ENCODE data around the gene CACNG7. TPM values are rescaled to one million over a fixed set of nuclear protein-coding genes. Genes with fewer than 3 reads are reported as not detected.
A peak's percentile ranks its signal among the peaks of the same experiment; 100 is the strongest.

The CACNG7 gene
- total RNA-seq, 3 donors from 2014 or later = 0.54 TPM; not detected in 2

DNA sequence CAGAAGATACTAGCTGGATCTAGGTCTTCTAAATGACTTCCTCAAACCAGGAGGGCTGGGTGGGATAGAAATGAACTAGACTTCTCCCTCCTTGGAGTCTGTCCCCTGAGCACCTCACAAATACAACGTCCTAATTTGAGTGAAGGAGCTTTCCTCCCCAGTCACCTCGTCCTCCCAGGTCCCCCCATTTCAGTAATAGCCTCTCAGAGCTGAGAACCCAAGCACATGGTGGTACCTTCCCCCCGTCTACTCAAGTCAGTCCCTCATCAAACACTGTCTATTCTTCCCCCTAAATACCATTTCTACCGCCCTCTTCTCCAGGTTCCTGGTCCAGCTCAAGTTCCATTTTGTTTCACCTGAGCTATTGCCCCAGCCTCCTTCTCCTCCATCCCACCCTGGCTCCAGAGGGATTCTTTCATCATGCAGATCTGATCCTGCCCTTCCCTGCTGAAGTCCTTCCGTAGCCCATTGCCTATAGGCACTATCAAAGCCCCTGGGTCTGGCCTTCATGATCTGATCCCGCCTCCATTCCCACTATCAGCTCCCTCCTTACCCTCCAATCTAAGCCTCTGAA, 32.3 kb upstream of the CACNG7 start:
- DNase-seq = no peak
- TF ChIP-seq, protein P1, sequence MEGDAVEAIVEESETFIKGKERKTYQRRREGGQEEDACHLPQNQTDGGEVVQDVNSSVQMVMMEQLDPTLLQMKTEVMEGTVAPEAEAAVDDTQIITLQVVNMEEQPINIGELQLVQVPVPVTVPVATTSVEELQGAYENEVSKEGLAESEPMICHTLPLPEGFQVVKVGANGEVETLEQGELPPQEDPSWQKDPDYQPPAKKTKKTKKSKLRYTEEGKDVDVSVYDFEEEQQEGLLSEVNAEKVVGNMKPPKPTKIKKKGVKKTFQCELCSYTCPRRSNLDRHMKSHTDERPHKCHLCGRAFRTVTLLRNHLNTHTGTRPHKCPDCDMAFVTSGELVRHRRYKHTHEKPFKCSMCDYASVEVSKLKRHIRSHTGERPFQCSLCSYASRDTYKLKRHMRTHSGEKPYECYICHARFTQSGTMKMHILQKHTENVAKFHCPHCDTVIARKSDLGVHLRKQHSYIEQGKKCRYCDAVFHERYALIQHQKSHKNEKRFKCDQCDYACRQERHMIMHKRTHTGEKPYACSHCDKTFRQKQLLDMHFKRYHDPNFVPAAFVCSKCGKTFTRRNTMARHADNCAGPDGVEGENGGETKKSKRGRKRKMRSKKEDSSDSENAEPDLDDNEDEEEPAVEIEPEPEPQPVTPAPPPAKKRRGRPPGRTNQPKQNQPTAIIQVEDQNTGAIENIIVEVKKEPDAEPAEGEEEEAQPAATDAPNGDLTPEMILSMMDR (IDR thresholded peaks at IDR 0.05) = no peak
- Histone ChIP-seq H3K36me3 (ENCODE audit: low read depth) (no peaks in the 10 kb centered on the region), H3K9me3 (no peaks in the 10 kb centered on the region), H3K4me3 (no peak overlapping the region), H3K4me1 (ENCODE audit: low read depth) (peaks cover 28% of the 10 kb centered on the region)
- ATAC-seq = no peak
- intact Hi-C loops (cut with DNase I, micrococcal nuclease) = no loop called here

DNA sequence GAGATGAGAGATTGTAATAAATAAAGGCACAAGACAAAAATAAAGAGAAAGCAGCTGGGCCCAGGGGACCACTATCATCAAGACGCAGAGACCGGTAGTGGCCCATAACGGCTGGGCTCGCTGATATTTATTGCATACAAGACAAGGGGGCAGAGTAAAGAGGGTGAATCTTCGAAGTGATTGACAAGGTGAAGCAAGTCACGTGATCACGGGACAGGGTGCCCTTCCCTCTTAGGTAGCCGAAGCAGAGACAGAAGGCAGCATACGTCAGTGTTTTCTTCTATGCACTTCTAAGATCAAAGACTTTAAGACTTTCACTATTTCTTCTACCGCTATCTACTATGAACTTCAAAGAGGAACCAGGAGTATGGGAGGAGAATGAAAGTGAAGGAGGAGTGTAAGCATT, 31.7 kb upstream of the CACNG7 start:
- Histone ChIP-seq H3K4me3 (no peak overlapping the region), H3K36me3 (ENCODE audit: low read depth) (no peaks in the 10 kb centered on the region), H3K9me3 (no peaks in the 10 kb centered on the region), H3K4me1 (ENCODE audit: low read depth) (peaks cover 30% of the 10 kb centered on the region)
- TF ChIP-seq, protein P1 (IDR thresholded peaks at IDR 0.05) = no peak
- ATAC-seq = no peak
- intact Hi-C loops (cut with DNase I, micrococcal nuclease) = no loop called here
- no peak for DNase-seq

DNA sequence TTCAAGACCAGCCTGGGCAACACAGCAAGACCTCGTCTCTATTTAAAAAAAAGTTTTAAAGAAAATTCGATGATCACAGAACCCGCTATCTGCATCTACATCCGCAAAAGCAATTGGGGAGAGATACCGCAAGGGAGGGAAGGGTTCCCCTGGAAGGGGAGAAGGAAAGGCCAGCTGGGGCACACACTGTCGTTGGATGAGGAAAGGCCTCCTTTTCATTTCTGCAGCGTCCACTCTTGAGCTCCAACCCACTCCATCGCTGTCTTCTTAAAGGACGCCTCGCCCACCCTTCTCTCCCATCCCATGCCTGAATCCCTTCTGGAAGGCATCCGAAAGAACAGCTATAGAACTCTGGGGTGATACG, 30.3 kb upstream of the CACNG7 start:
- ATAC-seq (no peak), DNase-seq (no peak)
- Histone ChIP-seq H3K4me3 (no peak overlapping the region), H3K9me3 (no peaks in the 10 kb centered on the region), H3K4me1 (ENCODE audit: low read depth) (peaks cover 26% of the 10 kb centered on the region), H3K36me3 (ENCODE audit: low read depth) (no peaks in the 10 kb centered on the region)
- intact Hi-C loops (cut with DNase I, micrococcal nuclease) = no loop called here
- TF ChIP-seq, protein P1 (IDR thresholded peaks at IDR 0.05) = no peak

DNA sequence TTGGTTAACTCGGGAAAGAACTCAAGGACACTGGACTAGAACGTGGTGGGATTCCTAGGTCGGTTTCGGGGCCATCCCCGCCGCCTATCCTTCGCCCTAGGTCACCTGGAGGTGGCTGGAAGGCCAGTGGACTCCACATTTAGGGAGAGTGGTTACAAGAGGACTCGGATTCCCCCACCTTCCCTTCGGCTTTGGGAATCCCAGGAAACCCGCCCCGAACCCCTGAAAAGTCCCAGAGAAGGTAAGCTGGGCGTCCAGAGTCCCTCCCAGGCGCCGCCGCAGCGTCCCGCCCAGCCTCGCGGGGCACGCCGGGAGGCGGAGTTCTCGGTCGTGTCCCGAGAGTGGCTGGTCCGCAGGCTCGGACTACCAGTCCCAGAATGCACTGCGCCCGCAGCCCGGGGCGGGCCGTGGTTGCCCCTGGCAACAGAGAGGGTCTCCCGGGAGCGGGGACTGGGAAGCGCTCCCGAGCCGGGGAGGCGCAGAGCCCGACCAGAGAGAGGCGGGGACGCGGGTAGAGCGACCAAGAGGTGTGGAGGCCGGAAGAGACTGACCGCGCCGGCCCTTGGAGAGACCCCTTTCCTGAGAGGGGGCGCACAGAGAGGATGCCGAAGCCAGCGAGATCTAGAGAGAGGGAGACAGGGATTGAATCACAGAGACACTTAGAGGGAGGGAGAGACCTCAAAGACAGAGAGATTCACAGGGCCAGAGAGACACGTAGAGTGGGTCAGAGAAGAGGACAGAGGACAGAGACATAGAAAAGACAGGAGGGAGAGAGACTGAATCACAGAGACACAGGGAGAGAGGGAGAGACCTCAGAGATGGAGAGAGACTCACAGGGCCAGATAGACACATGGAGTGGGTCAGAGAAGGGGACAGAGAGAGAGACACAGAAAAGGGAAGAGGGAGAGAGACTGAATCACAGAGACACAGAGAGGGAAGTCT, 29.7 kb upstream of the CACNG7 start:
- intact Hi-C loops (cut with DNase I, micrococcal nuclease) = no loop called here

DNA sequence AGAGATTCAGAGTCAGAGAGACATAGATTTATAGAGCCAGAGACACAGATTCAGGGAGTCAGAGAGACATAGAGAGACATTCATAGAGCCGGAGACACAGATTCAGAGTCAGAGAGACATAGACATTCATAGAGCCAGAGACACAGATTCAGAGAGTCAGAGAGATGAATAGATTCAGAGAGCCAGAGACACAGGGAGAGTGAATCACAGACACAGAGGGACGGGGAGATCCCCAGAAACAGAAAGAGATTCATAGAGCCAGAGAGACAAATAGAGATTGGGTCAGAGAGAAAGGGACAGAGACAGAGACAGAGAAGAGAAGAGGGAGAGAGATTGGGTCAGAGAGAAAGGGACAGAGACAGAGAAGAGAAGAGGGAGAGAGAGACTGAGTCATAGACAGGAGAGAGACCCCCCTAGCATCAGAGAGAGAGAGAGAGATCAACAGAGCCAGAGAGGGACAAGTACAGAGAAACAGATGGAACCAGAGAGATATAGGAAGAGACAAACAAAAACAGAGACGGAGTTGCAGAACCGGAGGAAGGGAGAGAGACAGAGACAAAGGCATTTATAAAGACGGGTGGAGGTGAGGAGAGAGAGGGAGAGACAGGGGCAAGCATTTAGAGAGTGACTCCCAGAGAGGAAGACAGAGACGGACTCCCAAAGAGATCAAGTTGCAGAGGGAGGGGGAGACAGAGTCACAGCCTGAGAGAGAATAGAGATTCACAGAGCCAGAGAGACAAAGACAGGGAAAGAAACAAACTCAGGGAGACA, 28.2 kb upstream of the CACNG7 start:
- ATAC-seq (no peak), DNase-seq (peak in 1 of 3 donors; percentile 1)
- intact Hi-C loops (cut with DNase I, micrococcal nuclease) = no loop called here
- TF ChIP-seq, protein P1 (IDR thresholded peaks at IDR 0.05) = no peak
- Histone ChIP-seq H3K4me3 (no peak overlapping the region), H3K36me3 (ENCODE audit: low read depth) (no peaks in the 10 kb centered on the region), H3K9me3 (no peaks in the 10 kb centered on the region), H3K4me1 (ENCODE audit: low read depth) (peaks cover 22% of the 10 kb centered on the region)

More for the DNA sequence above, 29.7 kb upstream of the CACNG7 start:
- DNase-seq = peak; percentile 90 to 93 (median 92)
- peak overlapping the region; percentile 9 for H3K4me3 ChIP-seq
- no peaks in the 10 kb centered on the region for H3K9me3 ChIP-seq
- no peaks in the 10 kb centered on the region for H3K36me3 ChIP-seq (ENCODE audit: low read depth)
- H3K4me1 ChIP-seq (ENCODE audit: low read depth) = peaks cover 26% of the 10 kb centered on the region
- TF ChIP-seq, protein P1 (IDR thresholded peaks at IDR 0.05) = no peak
- peak; percentile 96 for ATAC-seq
